Measurements from ENCODE around the gene SPATS2L. TPM values are rescaled to one million over a fixed set of nuclear protein-coding genes. Genes with fewer than 3 reads are reported as not detected.

SPATS2L gene
- total RNA-seq, 1 donor from 2014 or later = 79.9 TPM

DNA sequence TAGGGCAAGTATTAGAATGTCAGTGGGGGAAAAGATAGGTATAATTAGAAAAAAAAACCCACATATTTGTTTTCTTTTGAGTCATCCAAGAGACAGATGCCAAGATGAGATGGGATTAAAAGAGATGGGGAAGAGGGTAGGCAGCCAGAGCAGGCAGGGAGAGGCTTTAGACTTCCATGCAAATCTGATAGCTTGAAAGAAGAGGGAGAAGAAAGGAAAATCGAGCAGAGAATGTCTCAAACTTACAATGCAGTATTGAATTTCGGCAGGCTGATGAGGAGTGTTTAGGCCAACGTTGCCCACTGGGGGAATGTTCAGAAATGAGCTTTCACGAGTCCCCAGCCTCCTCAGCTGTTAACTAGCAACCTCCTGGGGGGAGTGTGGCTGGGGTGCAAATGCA lies 91.3 kb downstream of the SPATS2L start:
- no peaks in the 10 kb centered on the region for H3K9me3 ChIP-seq (ENCODE audit: control insufficient read depth in 3 of 3, low read length in 3 of 3)
- H3K4me1 ChIP-seq (ENCODE audit: control insufficient read depth in 3 of 3, insufficient read depth in 3 of 3, low read length in 3 of 3) = no peaks in the 10 kb centered on the region
- peaks cover 0 to 2% (median 0%) of the 10 kb centered on the region in 3 donors for H3K36me3 ChIP-seq (ENCODE audit: control insufficient read depth in 3 of 3, insufficient read depth in 3 of 3, low read length in 3 of 3)
- no peak overlapping the region for H3K4me3 ChIP-seq (ENCODE audit: low read length in 3 of 3)
- H3K27me3 ChIP-seq (ENCODE audit: control insufficient read depth in 3 of 3, insufficient read depth in 3 of 3, low read length in 3 of 3) = no peaks in the 10 kb centered on the region
- no peak overlapping the region for H3K9ac ChIP-seq (ENCODE audit: low read depth in 1 of 3, low read length in 3 of 3)
- H3K27ac ChIP-seq (ENCODE audit: low read depth, low read length) = no peak overlapping the region

DNA sequence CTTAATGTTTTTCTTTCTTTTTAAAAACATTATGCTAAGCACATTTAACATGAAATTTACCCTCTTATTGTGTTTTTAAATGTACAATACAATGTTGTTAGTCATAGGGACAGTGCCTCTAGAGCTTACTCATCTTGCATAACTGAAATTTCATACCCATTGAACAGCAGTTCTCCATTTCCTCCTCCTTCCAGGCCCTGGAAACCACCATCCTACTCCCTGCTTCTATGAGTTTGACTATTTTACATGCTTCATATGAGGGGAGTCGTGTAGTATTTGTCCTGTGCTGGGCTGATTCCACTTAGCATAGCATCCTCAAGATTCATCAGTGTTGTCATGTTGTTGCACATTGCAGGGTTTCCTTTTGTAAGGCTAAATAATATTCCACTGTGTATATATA lies 92.6 kb downstream of the SPATS2L start:
- Histone ChIP-seq H3K9me3 (ENCODE audit: control insufficient read depth in 3 of 3, low read length in 3 of 3) (no peaks in the 10 kb centered on the region), H3K36me3 (ENCODE audit: control insufficient read depth in 3 of 3, insufficient read depth in 3 of 3, low read length in 3 of 3) (peaks cover 0 to 2% (median 0%) of the 10 kb centered on the region in 3 donors), H3K4me3 (ENCODE audit: low read length in 3 of 3) (no peak overlapping the region), H3K4me1 (ENCODE audit: control insufficient read depth in 3 of 3, insufficient read depth in 3 of 3, low read length in 3 of 3) (no peaks in the 10 kb centered on the region), H3K9ac (ENCODE audit: low read depth in 1 of 3, low read length in 3 of 3) (no peak overlapping the region), H3K27me3 (ENCODE audit: control insufficient read depth in 3 of 3, insufficient read depth in 3 of 3, low read length in 3 of 3) (no peaks in the 10 kb centered on the region), H3K27ac (ENCODE audit: low read depth, low read length) (no peak overlapping the region)

DNA sequence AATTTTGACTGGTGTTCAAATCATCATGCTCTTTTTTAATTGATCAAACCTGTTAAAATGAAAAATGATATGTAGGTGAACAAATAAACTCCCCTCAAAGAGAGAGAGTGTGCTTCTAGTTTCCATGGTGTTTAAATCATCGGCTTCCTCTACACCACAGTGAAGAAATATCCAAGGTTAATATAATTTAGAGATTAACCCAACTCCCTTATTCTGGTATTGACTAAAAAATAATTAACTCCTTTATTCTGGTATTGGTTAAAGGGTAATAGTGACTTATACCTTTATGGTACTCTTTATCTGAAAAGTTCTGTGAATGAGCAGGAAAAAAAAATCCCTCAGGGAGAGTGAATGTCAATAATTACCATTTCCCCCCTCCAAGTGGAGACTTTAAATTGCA lies 93.1 kb downstream of the SPATS2L start:
- Histone ChIP-seq H3K27ac (ENCODE audit: low read depth, low read length) (no peak overlapping the region), H3K4me3 (ENCODE audit: low read length in 3 of 3) (no peak overlapping the region), H3K9me3 (ENCODE audit: control insufficient read depth in 3 of 3, low read length in 3 of 3) (no peaks in the 10 kb centered on the region), H3K9ac (ENCODE audit: low read depth in 1 of 3, low read length in 3 of 3) (no peak overlapping the region), H3K36me3 (ENCODE audit: control insufficient read depth in 3 of 3, insufficient read depth in 3 of 3, low read length in 3 of 3) (peaks cover 0 to 2% (median 0%) of the 10 kb centered on the region in 3 donors), H3K4me1 (ENCODE audit: control insufficient read depth in 3 of 3, insufficient read depth in 3 of 3, low read length in 3 of 3) (no peaks in the 10 kb centered on the region), H3K27me3 (ENCODE audit: control insufficient read depth in 3 of 3, insufficient read depth in 3 of 3, low read length in 3 of 3) (no peaks in the 10 kb centered on the region)

DNA sequence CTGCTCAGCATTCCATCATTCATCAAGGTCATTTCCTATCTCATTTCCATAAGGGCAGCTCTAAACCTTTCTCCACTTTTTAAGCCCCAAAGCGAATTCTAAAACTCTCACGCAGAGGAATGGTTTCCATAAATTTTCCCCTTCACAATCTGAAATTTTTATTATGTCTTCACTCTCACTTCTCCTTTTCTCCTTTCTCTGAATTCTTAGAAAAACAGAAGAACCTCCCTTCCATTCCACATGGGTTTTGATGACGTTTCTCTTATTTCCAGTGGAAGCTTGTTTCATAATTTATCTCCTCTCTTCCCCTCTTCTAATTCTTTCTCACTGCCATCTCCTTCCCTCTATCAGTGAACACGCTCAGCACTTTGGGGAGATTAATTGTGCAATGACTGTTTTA lies 97.3 kb downstream of the SPATS2L start:
- Histone ChIP-seq H3K4me1 (ENCODE audit: control insufficient read depth in 3 of 3, insufficient read depth in 3 of 3, low read length in 3 of 3) (peaks cover 5 to 29% (median 8%) of the 10 kb centered on the region in 3 donors), H3K27me3 (ENCODE audit: control insufficient read depth in 3 of 3, insufficient read depth in 3 of 3, low read length in 3 of 3) (no peaks in the 10 kb centered on the region), H3K9ac (ENCODE audit: low read depth in 1 of 3, low read length in 3 of 3) (no peak overlapping the region), H3K36me3 (ENCODE audit: control insufficient read depth in 3 of 3, insufficient read depth in 3 of 3, low read length in 3 of 3) (no peaks in the 10 kb centered on the region), H3K4me3 (ENCODE audit: low read length in 3 of 3) (no peak overlapping the region), H3K27ac (ENCODE audit: low read depth, low read length) (no peak overlapping the region), H3K9me3 (ENCODE audit: control insufficient read depth in 3 of 3, low read length in 3 of 3) (no peaks in the 10 kb centered on the region)

DNA sequence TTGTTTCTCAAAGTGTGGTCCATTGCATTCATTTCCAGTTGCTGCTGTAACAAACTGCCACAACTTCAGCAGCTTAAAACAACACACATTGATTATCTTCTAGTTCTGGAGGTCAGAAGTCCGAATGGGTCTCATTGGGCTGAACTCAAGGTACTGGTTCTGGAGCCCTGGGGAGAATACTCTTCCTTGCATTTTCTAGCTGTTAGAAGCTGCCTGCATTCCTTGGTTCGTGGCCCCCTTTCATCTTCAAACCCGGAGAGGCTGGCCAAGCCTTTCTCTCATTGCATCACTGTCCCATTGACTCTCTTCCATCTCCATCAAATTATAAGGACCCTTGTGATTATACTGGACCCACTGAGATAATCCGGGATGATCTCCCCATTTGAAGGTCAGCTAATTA lies 98.1 kb downstream of the SPATS2L start:
- Histone ChIP-seq H3K9ac (ENCODE audit: low read depth in 1 of 3, low read length in 3 of 3) (no peak overlapping the region), H3K27ac (ENCODE audit: low read depth, low read length) (no peak overlapping the region), H3K4me3 (ENCODE audit: low read length in 3 of 3) (no peak overlapping the region), H3K4me1 (ENCODE audit: control insufficient read depth in 3 of 3, insufficient read depth in 3 of 3, low read length in 3 of 3) (peaks cover 5 to 29% (median 8%) of the 10 kb centered on the region in 3 donors), H3K27me3 (ENCODE audit: control insufficient read depth in 3 of 3, insufficient read depth in 3 of 3, low read length in 3 of 3) (no peaks in the 10 kb centered on the region), H3K36me3 (ENCODE audit: control insufficient read depth in 3 of 3, insufficient read depth in 3 of 3, low read length in 3 of 3) (no peaks in the 10 kb centered on the region), H3K9me3 (ENCODE audit: control insufficient read depth in 3 of 3, low read length in 3 of 3) (no peaks in the 10 kb centered on the region)

DNA sequence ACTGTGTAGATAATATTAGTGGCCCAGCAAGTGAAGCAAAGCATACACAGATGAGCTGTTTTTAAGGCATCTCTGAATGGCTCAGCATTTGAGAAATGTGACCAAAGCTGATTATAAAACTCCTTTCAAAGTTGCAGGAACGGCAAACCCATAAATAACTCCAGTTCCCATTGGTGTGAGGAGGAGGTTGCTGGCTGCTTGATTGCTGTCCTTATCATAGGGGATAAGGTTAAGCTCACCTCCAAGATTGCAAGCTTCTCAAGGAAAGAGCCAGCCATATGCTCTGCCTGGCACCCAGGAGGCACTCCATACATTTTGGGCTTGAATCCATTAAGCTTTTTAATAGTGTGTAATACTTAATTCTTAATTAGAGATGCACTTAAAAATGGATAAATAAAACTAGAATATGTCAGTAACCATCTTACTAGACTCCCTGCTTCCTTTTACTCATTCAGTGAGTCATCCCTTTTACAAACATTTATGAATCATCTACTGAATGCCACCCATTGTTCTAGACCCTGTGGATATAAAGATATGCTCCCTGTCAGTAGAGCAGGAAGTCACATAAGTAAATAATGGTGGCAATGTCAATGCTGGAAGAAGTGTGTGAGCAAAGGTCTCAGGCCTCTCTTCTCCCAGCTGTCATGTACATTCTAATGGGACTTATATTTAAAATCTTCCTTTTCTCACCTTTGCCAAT lies 99.3 kb downstream of the SPATS2L start:
- H3K4me1 ChIP-seq (ENCODE audit: control insufficient read depth in 3 of 3, insufficient read depth in 3 of 3, low read length in 3 of 3) = peaks cover 5 to 29% (median 8%) of the 10 kb centered on the region in 3 donors
- no peak overlapping the region for H3K9ac ChIP-seq (ENCODE audit: low read depth in 1 of 3, low read length in 3 of 3)
- no peak overlapping the region for H3K4me3 ChIP-seq (ENCODE audit: low read length in 3 of 3)
- H3K36me3 ChIP-seq (ENCODE audit: control insufficient read depth in 3 of 3, insufficient read depth in 3 of 3, low read length in 3 of 3) = no peaks in the 10 kb centered on the region
- H3K27ac ChIP-seq (ENCODE audit: low read depth, low read length) = no peak overlapping the region
- no peaks in the 10 kb centered on the region for H3K9me3 ChIP-seq (ENCODE audit: control insufficient read depth in 3 of 3, low read length in 3 of 3)
- H3K27me3 ChIP-seq (ENCODE audit: control insufficient read depth in 3 of 3, insufficient read depth in 3 of 3, low read length in 3 of 3) = no peaks in the 10 kb centered on the region

DNA sequence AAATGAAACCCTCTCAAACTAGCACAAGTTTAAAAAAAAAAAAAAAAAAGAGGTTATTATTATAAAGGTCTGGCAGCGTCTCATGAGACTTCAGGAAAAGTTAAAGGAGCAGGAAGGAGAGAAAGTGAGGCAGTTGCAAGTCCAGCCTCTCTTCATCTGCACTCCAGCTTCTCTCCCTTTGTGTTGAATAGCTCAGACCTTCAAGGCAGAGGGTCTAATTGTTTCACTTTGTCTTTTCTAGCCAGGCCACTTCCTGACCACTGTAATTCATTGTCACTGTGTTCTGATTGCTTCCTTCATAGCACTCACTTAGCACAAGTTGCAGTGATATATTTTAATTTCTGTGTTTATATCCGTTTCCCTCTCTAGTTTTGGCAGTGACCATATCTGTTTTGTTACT lies 99.9 kb downstream of the SPATS2L start:
- no peaks in the 10 kb centered on the region for H3K36me3 ChIP-seq (ENCODE audit: control insufficient read depth in 3 of 3, insufficient read depth in 3 of 3, low read length in 3 of 3)
- no peaks in the 10 kb centered on the region for H3K9me3 ChIP-seq (ENCODE audit: control insufficient read depth in 3 of 3, low read length in 3 of 3)
- no peaks in the 10 kb centered on the region for H3K27me3 ChIP-seq (ENCODE audit: control insufficient read depth in 3 of 3, insufficient read depth in 3 of 3, low read length in 3 of 3)
- H3K27ac ChIP-seq (ENCODE audit: low read depth, low read length) = no peak overlapping the region
- no peak overlapping the region for H3K4me3 ChIP-seq (ENCODE audit: low read length in 3 of 3)
- peaks cover 5 to 29% (median 8%) of the 10 kb centered on the region in 3 donors for H3K4me1 ChIP-seq (ENCODE audit: control insufficient read depth in 3 of 3, insufficient read depth in 3 of 3, low read length in 3 of 3)
- no peak overlapping the region for H3K9ac ChIP-seq (ENCODE audit: low read depth in 1 of 3, low read length in 3 of 3)

DNA sequence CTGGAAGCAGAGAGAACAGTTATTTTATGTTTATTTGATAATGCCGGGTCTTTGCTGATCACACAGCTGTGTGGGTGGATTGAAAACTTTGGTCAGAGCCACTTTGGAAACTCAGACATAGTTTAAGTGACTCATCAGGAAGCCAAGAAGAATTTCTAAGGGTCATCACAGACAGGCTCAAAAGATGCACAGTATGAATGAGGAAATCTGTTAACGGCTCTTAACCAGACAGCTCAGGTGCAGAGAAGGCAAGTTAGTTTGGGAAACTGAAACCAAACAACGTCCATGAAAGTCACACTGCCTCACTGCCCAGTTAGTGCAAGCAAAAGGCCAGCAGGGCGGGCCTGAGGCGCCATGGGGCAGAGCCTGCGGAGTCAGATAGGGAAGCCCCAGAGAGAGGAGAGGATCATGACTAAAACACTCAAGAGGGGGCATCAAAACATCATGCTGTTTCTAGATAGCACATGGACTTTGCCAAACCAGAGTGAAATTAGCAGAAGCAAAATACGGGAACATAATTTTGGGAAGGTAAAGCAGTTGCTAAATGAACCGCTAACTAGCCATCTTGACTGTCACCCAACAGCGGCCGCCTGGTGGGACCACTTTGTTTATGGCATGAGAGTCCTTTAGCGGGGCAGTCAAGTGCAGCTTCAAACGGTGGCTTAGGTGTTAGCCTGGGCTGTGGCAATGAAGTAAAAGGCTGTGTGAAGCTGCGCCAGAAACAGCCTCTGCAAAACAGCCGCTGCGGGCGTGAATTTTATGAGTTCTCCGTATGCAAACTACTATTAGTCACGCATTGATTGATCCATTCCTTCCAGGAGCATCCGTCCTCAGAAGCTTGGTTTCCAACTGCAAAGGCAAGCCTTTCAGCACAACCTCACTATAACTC lies 102.2 kb downstream of the SPATS2L start:
- peaks cover 5 to 29% (median 8%) of the 10 kb centered on the region in 3 donors for H3K4me1 ChIP-seq (ENCODE audit: control insufficient read depth in 3 of 3, insufficient read depth in 3 of 3, low read length in 3 of 3)
- no peak overlapping the region for H3K9ac ChIP-seq (ENCODE audit: low read depth in 1 of 3, low read length in 3 of 3)
- no peaks in the 10 kb centered on the region for H3K36me3 ChIP-seq (ENCODE audit: control insufficient read depth in 3 of 3, insufficient read depth in 3 of 3, low read length in 3 of 3)
- H3K9me3 ChIP-seq (ENCODE audit: control insufficient read depth in 3 of 3, low read length in 3 of 3) = no peaks in the 10 kb centered on the region
- H3K27ac ChIP-seq (ENCODE audit: low read depth, low read length) = no peak overlapping the region
- no peak overlapping the region for H3K4me3 ChIP-seq (ENCODE audit: low read length in 3 of 3)
- H3K27me3 ChIP-seq (ENCODE audit: control insufficient read depth in 3 of 3, insufficient read depth in 3 of 3, low read length in 3 of 3) = no peaks in the 10 kb centered on the region

DNA sequence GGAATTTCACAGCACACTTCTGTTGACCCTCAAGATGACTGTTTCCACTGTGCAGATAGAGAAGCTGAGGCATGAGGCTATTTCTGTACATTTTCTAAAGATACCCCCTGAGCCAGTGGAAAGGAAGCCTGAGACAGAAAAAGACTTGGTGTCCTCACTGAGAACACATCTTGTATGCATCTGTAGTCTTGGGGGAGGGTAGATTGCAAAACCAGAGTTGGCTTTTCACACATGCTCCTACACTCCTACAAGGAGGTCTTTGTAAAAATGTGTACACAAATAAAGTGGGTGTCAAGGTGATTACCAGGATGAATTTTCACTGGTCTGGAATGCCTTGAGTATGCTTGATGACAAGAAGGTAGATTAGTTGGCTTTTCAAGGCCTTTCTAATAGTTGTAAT lies 105.3 kb downstream of the SPATS2L start:
- Histone ChIP-seq H3K27me3 (ENCODE audit: control insufficient read depth in 3 of 3, insufficient read depth in 3 of 3, low read length in 3 of 3) (no peaks in the 10 kb centered on the region), H3K4me1 (ENCODE audit: control insufficient read depth in 3 of 3, insufficient read depth in 3 of 3, low read length in 3 of 3) (peaks cover 0 to 13% (median 0%) of the 10 kb centered on the region in 3 donors), H3K36me3 (ENCODE audit: control insufficient read depth in 3 of 3, insufficient read depth in 3 of 3, low read length in 3 of 3) (peaks cover 0 to 6% (median 0%) of the 10 kb centered on the region in 3 donors), H3K27ac (ENCODE audit: low read depth, low read length) (no peak overlapping the region), H3K9me3 (ENCODE audit: control insufficient read depth in 3 of 3, low read length in 3 of 3) (no peaks in the 10 kb centered on the region), H3K4me3 (ENCODE audit: low read length in 3 of 3) (no peak overlapping the region), H3K9ac (ENCODE audit: low read depth in 1 of 3, low read length in 3 of 3) (no peak overlapping the region)

DNA sequence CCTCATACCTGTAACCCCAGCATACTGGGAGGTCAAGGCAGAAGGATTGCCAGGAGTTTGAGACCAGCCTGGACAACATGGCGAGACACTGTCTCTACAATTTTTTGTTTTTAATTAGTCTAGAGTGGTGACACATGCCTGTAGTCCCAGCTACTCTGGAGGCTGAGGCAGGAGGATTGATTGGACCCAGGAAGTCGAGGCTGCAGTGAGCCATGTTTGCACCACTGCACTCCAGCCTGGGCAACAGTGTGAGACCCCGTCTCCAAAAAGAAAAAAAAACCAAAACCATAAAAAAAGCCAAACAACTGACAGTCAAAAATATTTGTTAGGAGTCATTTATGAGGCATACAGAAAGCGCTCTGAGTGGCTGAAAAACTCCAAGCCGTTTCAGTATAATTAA lies 107.9 kb downstream of the SPATS2L start:
- no peak overlapping the region for H3K27ac ChIP-seq (ENCODE audit: low read depth, low read length)
- H3K4me1 ChIP-seq (ENCODE audit: control insufficient read depth in 3 of 3, insufficient read depth in 3 of 3, low read length in 3 of 3) = no peaks in the 10 kb centered on the region
- H3K4me3 ChIP-seq (ENCODE audit: low read length in 3 of 3) = no peak overlapping the region
- peaks cover 0 to 16% (median 0%) of the 10 kb centered on the region in 3 donors for H3K36me3 ChIP-seq (ENCODE audit: control insufficient read depth in 3 of 3, insufficient read depth in 3 of 3, low read length in 3 of 3)
- H3K9ac ChIP-seq (ENCODE audit: low read depth in 1 of 3, low read length in 3 of 3) = no peak overlapping the region
- H3K9me3 ChIP-seq (ENCODE audit: control insufficient read depth in 3 of 3, low read length in 3 of 3) = no peaks in the 10 kb centered on the region
- no peaks in the 10 kb centered on the region for H3K27me3 ChIP-seq (ENCODE audit: control insufficient read depth in 3 of 3, insufficient read depth in 3 of 3, low read length in 3 of 3)

Data from skeletal muscle tissue (tissue), 4 donors.